ELR (cell line): ENCODE data around the gene KRT83.
A peak's percentile ranks its signal among the peaks of the same experiment; 100 is the strongest.

ENCODE experiments used
- DNase-seq: peaks from one replicate; pipeline ENCODE4 v3.0.0-alpha.2; 2015; ENCODE audit warnings: low read depth

Gene KRT83

DNA sequence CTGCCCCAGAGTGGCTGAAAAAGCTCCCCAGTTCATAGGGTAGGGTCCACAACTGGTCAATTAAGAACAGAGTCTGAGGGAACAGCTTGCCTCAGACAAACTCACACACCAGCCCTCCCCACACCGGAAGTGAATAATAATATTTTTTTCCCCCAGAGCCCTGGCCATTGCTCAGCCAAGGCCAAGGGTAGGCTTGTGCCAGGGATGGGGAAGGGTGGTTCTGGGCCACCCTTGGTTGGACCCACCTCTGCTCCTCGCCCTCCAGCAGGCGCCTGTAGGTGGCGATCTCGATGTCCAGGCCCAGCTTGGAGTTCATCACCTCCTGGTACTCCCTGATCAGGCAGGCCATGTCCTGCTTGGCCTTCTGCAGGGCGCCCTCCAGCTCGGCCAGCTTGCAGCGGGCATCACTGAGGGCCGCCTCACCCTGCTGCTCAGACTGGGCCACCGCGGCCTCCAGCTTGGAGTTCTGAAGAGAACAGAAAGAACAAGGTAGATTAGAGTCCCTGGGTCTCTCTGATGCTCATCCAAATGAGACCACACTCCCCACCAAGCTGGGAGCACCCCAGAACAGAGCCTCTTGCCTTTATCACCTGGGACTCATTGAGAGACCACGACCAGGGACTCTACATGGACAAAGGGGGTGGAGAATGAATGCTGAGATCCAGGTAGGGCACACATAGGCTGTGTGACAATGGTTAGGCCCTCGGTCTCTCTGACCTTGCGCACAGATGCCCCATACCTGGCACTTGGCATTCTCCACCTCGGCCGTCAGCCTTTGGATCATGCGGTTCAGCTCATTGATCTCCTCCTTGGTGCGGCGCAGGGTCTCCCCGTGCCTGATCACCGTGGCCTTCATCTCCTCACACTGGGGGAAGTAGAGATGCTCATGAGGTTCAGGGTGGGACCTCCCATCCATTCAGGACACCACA lies 34.1 kb downstream of the KRT83 start:
- DNase-seq = peak; percentile 29

DNA sequence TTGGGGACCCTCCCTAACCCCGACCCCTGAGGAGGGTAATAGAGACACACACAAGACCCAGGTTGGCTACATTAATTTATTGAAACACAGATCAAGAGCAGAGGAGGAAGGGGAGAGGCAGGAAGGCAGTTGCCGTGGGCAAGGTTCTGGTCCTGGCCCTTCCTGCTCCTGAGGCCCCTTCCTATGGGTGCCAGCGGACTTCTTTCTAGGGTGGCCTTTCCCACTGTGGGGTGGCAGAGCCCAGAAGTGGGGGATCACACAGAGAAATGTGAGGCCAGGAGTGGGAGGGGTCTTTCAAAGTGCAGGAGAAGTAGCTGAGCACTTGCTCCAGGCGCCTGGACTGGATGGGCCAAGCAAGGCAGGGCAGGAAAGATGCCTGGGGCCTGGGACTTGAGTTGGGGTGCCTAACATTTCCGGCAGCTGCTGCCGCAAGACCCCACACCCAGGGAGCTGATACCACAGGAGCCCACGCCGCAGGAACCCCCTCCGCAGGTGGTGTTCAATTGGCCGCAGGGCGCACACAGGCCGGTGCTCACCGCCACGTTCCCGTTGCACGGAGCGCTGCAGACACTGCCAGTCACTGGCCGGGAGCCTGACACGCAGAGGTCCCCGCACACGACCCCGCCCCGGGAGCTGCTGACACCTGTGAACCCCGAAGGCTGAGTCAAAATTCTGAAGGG lies 35.2 kb downstream of the KRT83 start:
- DNase-seq = no peak

DNA sequence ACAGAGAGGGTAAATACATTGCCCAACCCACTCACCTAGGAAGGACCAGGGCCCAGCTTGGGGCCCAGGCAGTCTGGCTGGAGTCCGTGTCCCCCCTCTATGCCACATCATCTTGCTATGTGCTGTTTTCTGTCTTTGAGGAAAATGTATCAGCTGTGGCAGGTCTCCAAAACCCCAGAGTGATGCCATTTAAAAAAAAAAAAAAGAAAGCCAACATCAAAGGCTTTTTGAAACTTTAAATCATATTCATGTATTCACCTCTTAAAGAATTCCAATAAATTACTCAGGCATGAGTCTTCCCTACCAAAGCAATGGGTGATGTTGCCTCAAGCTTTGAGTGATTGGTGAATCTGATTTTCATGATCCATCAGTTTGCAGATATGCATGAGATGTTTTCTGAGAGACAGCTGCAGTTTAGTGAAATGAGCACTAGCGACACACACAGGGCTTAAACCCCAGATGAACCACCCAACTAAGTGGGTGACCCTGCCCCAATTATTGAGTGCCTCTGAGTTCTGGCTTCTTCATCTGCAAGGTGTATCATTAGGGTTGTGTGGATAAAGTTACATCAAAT lies 35.9 kb downstream of the KRT83 start:
- peak; percentile 95 for DNase-seq

DNA sequence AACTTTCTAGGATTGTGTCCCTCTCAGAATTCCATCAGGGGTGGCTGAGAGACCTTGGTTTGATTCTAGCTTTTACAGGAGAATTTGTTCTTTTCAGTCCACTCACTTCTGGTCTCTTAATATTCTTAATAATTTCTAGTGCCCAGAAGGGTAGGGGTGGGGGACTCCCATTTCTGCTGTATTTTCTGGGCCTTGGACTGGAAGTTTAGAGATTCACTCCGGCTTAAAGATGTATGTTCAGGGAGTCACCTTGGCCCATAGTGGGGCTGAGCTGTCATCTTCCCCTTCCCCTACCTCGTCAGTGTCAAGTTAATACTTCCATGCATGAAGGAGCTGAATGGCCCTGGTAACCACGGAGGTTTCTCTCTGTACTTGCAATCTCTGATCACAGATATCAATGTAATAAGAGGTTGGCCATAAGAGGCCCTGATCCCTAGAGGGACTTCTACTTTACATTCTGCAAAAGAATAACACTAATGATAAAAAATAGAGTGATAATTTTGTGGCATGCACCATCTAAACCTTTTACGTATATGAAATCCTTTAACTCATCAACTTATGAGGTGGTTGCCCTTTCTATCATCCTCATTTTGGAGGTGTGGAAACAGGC lies 36.5 kb downstream of the KRT83 start:
- DNase-seq = no peak

DNA sequence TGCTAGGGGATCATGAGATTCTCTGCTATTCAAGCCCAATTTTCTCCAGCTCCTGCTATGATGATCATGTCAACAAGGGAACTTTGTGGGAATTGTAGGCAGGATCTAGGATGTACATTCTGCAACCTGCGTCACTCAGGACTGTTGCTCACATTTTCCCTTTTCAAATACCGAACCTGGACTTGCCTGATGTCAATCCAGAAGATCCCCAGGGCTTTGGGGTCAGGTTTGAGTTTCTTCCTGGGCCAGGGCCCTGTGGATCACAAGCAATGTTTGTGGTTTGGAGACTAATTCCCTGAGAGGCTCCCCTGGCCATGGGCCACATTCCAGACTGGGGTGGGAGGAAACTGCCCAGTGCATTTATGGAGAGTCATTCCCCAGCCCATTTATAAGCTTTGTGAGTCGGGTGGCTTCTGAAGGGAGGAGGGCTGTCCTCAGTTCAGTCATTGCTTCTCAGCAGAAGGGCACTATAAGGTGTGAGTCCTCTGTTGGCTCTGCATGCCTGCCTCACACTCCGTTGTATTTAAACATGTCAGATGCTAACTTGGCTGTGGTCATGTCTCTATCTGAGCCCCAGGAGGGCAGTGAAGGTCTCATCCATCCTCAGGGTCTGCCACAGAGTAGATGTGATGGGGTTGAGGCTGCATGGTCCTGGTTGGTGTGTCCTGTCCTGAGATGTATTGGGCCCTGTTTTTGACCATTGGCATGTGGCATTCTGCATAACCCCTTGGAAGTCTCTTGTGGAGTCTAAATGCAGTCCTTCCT lies 40.2 kb downstream of the KRT83 start:
- DNase-seq = peak; percentile 99

DNA sequence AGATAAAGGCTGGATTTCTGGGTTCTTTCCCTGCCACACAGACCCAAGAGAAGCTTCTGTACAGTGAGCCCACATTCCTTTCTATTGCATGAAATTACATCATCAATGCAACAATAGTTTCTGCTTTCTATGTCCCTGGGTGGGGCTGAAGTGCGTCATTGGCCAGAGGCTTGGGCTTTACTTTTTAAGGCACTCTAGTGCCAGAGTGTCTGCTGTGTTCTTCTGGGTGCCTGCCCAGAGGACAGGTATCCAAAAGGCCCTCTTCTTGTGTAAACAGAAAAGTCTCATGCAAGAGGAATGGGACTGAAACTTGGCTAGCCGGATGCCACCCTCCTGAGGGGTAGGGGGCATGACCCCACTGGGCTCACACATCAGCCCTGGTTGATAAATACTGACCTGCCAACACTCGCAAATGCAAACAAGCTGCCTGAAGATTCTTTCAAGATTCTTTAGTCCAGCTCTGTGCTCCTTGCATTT lies 40.8 kb downstream of the KRT83 start:
- DNase-seq = peak; percentile 97

DNA sequence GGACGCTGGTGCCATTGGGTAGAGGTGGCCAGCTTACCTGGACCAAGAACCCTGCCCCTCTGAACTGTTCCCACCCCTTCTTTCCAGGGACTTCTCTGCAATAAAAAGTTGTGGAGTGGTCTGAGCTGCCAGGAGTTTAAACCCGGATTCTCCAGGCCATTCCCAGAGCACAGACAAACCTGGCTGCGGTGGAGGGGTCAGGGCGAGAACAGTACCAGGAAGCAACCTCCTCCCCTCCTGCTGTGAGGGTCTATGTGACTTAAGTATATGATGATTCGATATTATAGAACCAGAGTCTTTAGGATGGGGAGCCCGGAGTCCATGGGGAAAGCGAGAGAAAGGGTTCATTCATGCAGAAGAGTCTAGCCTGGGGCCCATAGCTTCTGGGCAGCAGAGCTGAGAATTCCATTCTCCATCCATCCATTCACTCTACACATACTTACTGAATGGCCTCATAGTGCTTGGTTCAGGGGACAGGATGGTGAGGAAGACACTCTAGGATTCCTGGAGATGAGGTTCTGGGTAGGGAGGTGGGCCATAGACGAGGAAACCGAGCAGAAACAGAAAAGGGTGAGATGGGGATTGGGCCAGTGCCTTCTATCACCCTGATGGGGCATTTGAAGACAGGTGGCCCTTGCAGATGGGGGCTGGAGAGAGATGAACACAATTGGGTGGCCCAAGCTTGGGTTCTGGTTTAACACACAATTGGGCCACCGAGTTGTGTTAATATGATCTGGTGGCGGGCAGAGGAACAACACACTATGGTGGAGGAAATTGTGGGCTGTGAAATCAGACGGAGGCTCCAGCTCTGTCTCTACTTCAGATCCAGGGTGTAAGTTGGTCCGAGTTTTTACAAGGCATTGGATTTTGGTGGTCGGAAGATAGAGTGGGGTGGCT lies 41.5 kb downstream of the KRT83 start:
- DNase-seq = peak; percentile 37

DNA sequence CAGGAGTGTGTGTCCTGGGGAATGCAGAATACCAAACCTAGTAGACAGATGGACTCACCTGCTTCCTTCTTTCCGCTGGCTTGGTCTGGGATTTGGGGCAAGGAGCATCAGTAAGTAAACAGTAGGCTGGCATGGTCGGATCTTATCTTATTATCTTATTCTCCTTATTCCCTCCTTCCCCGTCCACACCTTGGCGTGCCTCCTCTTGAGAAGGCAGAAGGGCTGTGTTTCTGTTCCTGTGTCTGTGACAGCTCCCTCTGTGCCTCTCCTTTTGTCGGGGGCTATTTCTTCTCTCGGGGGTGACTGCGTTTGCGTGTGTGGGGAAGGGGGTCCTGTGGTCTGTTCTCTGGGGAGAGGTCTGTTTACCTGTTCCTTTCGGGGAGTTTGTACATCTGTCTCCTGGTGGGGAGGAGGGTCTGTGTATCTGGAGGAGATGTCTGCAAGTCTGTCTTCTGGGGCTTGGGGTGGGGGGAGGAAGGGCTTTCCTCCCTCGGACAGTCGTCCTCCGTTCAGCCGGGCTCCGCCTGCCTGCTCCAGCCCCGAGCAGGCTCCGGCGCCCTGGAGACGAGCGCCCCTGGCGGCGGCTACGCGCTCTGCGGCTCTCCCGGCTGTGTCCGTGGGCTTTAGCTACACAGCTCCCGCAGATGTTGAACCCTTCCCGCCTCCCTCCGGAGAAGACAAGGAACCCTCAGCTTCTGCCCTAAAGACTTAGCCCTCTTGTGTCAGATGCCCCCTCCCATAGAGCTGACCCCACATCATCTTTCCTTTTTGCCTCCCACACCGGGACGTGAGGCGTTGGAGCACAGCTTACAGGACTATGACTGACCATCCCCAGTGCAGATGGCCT lies 42.4 kb downstream of the KRT83 start:
- peak; percentile 81 for DNase-seq

DNA sequence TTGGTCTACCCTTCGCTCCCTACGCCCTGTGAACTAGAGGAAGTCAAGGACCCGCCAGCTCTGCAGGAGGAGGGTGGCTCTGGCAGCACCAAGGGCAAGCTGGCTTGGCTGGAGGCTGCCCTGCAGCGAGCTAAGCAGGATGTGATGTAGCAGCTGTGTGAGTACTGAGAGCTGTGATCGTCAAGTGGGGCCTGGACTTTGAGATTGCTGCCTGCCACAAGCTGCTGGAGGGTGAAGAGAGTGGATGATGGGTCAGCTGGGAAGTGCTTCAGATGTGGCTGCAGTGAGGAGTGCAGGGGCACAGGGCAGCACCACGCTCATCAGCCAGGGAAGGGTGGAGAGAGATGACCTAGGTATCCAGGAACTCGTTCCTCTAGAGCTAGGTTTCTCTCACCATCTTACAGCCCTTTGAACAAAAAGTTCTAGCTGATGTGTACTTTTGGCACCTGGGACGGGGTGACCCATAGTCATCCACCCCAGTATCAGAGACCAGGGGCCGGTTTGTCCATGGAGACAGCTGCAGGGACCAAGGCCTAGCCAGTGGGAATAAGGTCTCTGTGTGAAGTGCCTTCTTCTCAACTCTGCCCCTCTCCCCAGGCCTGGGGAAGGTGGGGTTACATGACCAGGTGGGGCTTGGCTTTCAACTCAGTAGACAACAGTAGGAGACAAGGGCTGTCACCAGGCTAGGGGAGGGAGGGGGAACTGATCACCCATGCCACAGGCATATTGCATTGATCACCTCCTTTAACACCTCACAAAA lies 43.5 kb downstream of the KRT83 start:
- no peak for DNase-seq

DNA sequence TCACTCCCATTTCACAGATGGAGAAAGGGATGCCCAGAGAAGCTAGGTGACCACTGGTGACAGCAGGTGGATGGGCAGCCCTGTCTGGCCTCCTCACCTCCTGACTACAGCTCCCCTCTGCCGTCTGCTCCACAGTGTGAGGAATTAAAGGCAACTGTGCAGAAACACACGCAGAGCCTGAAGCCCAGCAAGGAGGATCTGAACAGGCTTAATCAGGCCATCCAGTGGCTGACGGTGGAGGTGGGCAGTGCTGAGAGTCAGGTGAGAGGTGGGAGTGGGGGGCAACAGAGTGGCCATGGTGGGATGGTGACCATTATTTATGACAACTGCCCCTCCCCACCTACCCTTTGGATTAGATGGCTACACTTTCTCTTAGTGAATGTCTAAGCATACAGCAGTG lies 45.5 kb downstream of the KRT83 start:
- no peak for DNase-seq

DNA sequence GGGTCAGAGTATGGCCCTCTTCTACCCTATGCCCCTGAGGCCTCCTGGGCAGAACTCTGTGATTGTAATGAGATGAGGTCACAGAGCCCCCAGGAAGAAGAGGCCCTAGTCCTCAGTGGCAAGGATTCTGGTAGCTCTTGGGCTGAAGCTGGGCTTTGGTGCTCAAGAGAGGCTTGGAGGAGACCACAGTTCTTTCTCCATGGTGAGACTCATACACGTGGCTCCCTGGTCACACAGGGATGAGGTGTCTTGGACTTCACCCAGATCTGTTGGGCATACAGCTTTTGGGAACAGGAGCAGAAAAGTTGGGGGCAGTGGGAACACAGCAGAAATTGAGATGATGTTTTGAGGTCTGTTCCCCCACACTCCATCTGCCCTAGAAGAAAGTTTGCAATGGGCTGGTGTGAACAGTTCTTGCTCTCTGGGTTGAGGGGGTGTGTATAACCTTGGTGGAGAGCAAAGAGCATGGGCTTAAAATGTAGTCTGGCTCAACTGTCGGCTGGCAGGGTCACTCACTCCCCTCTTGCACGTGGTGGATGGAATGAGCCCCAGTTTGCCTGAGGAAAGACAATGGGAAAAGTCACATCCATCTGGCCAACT lies 46.6 kb downstream of the KRT83 start, which contains the start of gene KRT86:
TSS of gene KRT86 (plus strand) at position 125 of the 600 bp plus-strand sequence. CDS start 27,272 bp downstream, outside the sequence.
- no peak for DNase-seq

DNA sequence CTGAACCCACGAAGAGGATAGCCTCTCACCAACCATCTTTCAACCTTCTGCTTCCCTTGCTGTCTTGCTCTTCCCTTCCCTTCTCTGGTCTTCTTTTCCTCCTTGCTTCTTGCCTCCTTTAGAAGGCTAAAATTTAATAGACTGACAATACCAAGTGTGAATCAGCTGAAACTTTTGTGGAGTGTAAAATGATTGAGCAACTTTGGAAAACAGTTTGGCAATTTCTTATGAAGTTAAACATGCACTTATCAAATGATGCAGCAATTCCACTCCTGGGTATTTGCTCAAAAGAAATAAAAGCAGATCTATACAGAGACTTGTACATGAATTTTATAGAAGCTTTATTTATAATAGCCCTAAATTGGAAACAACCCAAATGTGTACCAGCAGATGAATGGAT lies 50.0 kb downstream of the KRT83 start:
- DNase-seq = no peak

DNA sequence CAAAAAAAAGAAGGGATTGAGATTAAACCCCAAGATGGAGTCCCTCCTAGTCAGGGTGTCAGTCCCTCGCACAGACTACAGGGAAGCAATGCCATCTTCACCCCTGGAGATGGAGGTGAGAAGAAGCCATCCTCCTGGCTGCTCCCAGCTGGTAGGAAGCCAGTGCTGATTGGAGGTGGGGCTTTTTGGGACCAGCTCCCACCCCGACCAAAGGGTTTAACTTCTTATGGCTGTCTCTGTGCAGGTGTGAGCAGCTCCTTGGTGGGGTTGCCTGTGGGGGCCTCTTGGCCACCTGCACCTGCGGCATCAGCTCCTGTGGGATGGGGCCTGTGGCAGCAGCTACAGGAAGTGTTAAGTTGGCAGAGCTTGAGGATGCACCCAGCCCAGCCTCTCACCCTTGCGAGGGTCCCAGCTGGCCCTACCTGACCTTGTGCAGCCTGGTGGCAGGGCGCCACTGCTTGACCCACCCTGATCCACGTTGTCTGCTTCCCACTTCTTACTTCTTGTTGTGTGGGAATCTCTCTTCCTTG lies 50.6 kb downstream of the KRT83 start:
- DNase-seq = no peak

DNA sequence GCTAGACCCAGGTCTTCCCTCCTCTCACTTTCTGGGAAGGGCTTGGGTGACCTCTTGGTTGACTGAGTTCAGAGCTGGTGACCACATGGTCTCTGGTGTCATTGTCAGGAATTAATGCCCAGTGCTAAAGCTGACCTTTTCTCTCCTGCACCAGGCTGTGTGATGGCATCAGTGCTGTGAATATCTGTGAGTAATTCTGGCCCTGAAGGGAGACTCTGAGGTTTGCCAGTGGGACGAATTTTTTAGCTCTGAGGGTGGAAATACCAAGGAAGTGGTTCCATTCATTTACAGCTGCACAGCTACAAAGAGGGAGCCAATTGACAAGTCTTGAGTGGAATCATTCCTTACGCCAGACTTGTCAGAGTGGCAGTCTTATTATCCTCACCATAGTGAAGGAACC lies 53.0 kb downstream of the KRT83 start:
- DNase-seq = peak; percentile 58

DNA sequence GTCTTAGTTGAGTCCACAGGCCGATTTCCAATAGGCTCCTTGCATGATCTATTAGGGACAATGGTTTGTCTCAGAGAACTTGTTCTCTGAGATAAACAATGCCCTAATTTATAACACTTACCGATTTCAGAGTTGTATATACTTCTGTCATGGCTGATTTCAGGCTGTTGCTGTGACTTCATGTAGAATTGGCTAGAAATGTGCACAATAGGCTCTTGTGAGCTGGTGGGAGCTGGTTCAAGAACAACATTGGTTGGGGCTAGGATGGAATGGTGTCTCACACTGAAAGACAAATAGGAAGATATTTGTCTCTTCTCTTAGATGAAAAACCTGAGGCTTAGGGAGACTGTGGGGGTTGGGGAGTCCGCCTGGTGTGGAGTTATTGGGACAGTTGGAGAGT lies 53.5 kb downstream of the KRT83 start:
- no peak for DNase-seq

DNA sequence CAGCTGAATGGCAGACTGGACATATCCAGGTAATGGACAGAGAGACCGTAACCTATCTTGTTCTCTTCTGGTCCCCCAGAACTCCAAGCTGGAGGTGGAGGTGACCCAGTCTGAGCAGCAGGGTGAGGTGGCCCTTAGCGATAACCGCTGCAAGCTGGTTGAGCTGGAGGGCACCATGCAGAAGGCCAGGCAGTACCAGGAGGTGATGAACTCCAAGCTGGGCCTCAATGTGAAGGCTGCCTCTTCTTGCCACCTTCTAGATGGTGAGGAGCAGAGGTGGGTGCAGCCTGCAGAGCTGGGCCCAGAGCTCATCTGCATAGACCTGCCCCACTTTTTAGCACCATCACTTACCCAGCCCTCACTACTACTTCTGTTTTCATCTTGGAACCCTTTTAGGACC lies 53.9 kb downstream of the KRT83 start:
- no peak for DNase-seq

DNA sequence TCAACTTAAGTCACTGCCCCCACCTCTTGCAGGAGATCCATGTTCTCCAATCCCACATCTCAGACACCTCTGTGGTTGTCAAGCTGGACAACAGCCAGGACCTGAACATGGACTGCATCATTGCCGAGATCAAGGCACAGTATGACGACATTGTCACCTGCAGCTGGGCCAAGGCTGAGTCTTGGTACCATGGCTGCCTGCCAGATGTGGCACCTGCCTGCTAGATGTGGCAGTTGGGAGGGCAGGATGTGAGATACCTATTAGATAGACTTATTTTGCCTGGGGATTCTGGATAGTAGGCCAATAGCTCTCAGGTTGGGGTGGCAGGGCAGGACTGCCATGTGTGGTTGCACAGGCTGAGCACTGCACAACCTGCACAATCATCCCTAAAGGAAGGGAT lies 54.7 kb downstream of the KRT83 start:
- no peak for DNase-seq

DNA sequence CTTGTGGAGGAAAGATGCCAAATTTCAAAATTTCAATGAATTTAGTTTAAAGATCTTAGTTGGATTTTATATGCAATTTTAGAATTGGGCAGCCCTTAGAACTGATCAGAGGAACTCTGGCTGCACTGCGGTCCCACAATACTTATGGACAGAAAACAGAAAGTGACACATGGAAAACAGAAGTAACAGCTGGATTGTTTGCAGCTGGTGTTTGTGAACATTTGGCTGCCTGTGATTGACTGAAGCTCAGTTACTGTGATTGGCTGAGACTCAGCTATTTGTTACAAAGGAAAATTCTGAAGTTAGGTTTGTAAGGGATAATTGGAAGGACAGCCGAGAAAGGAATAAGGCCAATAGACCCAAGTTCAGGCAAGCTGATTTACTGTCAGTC lies 56.8 kb downstream of the KRT83 start:
- DNase-seq = no peak
